CD14-positive monocyte (primary cell): ENCODE results near the gene NOX3. TPM values are rescaled to one million over a fixed set of nuclear protein-coding genes. Genes with fewer than 3 reads are reported as not detected.

Experiments
- DNase-seq, 3 donors: peaks; one replicate each; pipeline ENCODE4 v3.0.0-alpha.2; 2011 to 2022
- H2AFZ ChIP-seq: 2 replicates; pipeline ENCODE4 v1.6.0; 2012; ENCODE audit warnings: mild to moderate bottlenecking, low read depth, low read length, inconsistent platforms; ENCODE audit not compliant: insufficient read depth, poor library complexity, severe bottlenecking
- H3K27ac ChIP-seq, 2 donors: 1 replicate in 1 of 2; 2 replicates in 1 of 2; pipeline ENCODE4 v1.5.1; 2012 to 2013; ENCODE audit warnings: low read length in 2 of 2, control low read depth in 1 of 2, inconsistent platforms in 1 of 2, low read depth in 1 of 2, mild to moderate bottlenecking in 1 of 2
- H3K27me3 ChIP-seq, 2 donors: one replicate each; pipeline versions ENCODE4 v1.6.0 to v1.6.1; 2011 to 2013; ENCODE audit warnings: low read length in 2 of 2; ENCODE audit not compliant: control insufficient read depth in 2 of 2, insufficient read depth in 2 of 2
- H3K36me3 ChIP-seq, 2 donors: replicated peaks in 1 of 2; 1 replicate in 1 of 2; 2 replicates in 1 of 2; pipeline versions ENCODE4 v1.5.1 to v1.6.1; 2012 to 2013; ENCODE audit warnings: low read length in 2 of 2, control low read depth in 1 of 2, inconsistent platforms in 1 of 2, mild to moderate bottlenecking in 1 of 2; ENCODE audit not compliant: insufficient read depth in 2 of 2, control insufficient read depth in 1 of 2
- H3K4me1 ChIP-seq, 2 donors: 1 replicate in 1 of 2; 2 replicates in 1 of 2; pipeline versions ENCODE4 v1.5.1 to v1.6.1; 2012 to 2013; ENCODE audit warnings: low read length in 2 of 2, control low read depth in 1 of 2, inconsistent platforms in 1 of 2, mild to moderate bottlenecking in 1 of 2, moderate library complexity in 1 of 2; ENCODE audit not compliant: insufficient read depth in 2 of 2, control insufficient read depth in 1 of 2
- H3K4me2 ChIP-seq: replicated peaks from 2 replicates; pipeline ENCODE3; 2012; ENCODE audit warnings: low read length, moderate library complexity, mild to moderate bottlenecking; ENCODE audit not compliant: poor library complexity, severe bottlenecking; ENCODE audit errors: extremely low read depth
- H3K4me3 ChIP-seq, 3 experiments: fragments of 200-600 bp in 1 of 3; sonication (generic) in 1 of 3; replicated peaks in 1 of 3; 1 replicate in 2 of 3; 2 replicates in 1 of 3; pipeline ENCODE4 v1.5.1; 2011 to 2013; ENCODE audit warnings: low read length in 3 of 3, mild to moderate bottlenecking in 3 of 3, control low read depth in 2 of 3, low read depth in 2 of 3, inconsistent platforms in 1 of 3, moderate library complexity in 1 of 3
- H3K79me2 ChIP-seq: 2 replicates; pipeline ENCODE4 v1.6.0; 2012; ENCODE audit warnings: mild to moderate bottlenecking, control low read depth, inconsistent platforms, low read length, moderate library complexity; ENCODE audit not compliant: insufficient read depth
- H3K9ac ChIP-seq: 2 replicates; pipeline ENCODE4 v1.6.0; 2017; ENCODE audit warnings: low read length, mild to moderate bottlenecking; ENCODE audit not compliant: insufficient read depth, poor library complexity, severe bottlenecking
- H3K9me3 ChIP-seq, 2 donors: replicated peaks in 1 of 2; 1 replicate in 1 of 2; 2 replicates in 1 of 2; pipeline versions ENCODE4 v1.5.1 to v1.6.1; 2012 to 2013; ENCODE audit warnings: low read length in 2 of 2, control low read depth in 1 of 2; ENCODE audit not compliant: control insufficient read depth in 1 of 2, insufficient read depth in 1 of 2
- H4K20me1 ChIP-seq: 2 replicates; pipeline ENCODE4 v1.6.0; 2012; ENCODE audit warnings: mild to moderate bottlenecking, low read length, control low read depth, moderate library complexity; ENCODE audit not compliant: insufficient read depth
- H3K27ac Mint-ChIP-seq, 7 donors: one replicate each; pipeline ENCODE4 v1.8.0; 2020; ENCODE audit warnings: mild to moderate bottlenecking in 7 of 7, mixed read lengths in 7 of 7, moderate library complexity in 6 of 7, inconsistent platforms in 2 of 7
- H3K27me3 Mint-ChIP-seq, 3 donors: one replicate each; pipeline ENCODE4 v1.8.0; 2021 to 2022; ENCODE audit warnings: low read depth in 3 of 3, mild to moderate bottlenecking in 3 of 3, mixed read lengths in 3 of 3, moderate library complexity in 3 of 3, inconsistent platforms in 1 of 3
- H3K36me3 Mint-ChIP-seq, 2 donors: one replicate each; pipeline ENCODE4 v1.8.0; 2020; ENCODE audit warnings: mixed read lengths in 2 of 2, inconsistent platforms in 1 of 2, mild to moderate bottlenecking in 1 of 2
- H3K4me1 Mint-ChIP-seq: one replicate; pipeline ENCODE4 v1.8.0; 2020; ENCODE audit warnings: mild to moderate bottlenecking, mixed read lengths
- H3K4me3 Mint-ChIP-seq, 2 donors: one replicate each; pipeline ENCODE4 v1.8.0; 2020; ENCODE audit warnings: mild to moderate bottlenecking in 2 of 2, mixed read lengths in 2 of 2, moderate library complexity in 1 of 2
- H3K9me3 Mint-ChIP-seq, 7 donors: one replicate each; pipeline ENCODE4 v1.8.0; 2020 to 2022; ENCODE audit warnings: mixed read lengths in 7 of 7, mild to moderate bottlenecking in 6 of 7, moderate library complexity in 6 of 7, inconsistent platforms in 2 of 7
- WGBS: methylation state at CpG from one replicate; pipeline ENCODE4 v1.1.5; 2013; ENCODE audit warnings: missing lambda C conversion rate; ENCODE audit not compliant: insufficient coverage; 5-methylcytosine and 5-hydroxymethylcytosine counted together
- intact Hi-C, 2 donors: fragments of 100-400 bp; cut with micrococcal nuclease; formaldehyde crosslinking; loops; one replicate each; pipeline versions ENCODE4 v1.15.0 to v1.15.1; 2023
- polyA plus RNA-seq, 3 donors: library from polyadenylated mRNA; depleted of rRNA in 1 of 3; unstranded in 2 of 3; stranded (reverse) in 1 of 3; fragments of 300-500 nt in 2 of 3; fragments of >200 nt in 1 of 3; fragmentation: Illumina TruSeq in 2 of 3; gene quantifications; 1 replicate in 2 of 3; 2 replicates in 1 of 3; pipeline ENCODE4 v1.2.3, GENCODE V29; 2012 to 2021
- TF ChIP-seq, protein P1 (sequence below): fragments of 200-600 bp; IDR thresholded peaks from one replicate; pipeline ENCODE4 v1.8.0; 2022; ENCODE audit warnings: antibody characterized with exemption, mild to moderate bottlenecking

The NOX3 gene
- polyA plus RNA-seq, 3 donors, result not detected

DNA sequence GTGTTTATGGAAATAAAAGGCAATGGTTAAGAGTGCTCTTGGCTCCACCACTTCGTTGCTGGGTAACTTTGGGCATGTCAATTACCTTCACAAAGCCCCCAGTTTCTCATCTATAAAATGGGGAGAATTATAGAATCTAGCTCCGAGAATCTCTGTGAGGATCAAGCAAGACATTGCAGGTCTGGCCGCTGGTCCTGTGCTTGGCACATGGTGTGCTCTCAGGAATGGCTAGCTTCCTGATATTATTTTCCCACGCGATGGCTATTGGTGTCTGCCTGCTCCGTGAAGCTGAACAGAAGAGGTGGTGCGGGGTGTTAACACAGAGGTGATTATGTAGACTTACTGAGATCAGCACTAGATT is 57.0 kb downstream of the NOX3 start:
- Histone ChIP-seq H3K4me1 (peaks cover 0 to 4% of the 10 kb centered on the region in 2 donors), H3K4me2 (no peak overlapping the region), H3K4me3 (no peak overlapping the region), H3K27me3 (no peaks in the 10 kb centered on the region), H3K9me3 (no peaks in the 10 kb centered on the region), H2AFZ (no peak overlapping the region), H3K79me2 (no peaks in the 10 kb centered on the region), H3K36me3 (no peaks in the 10 kb centered on the region), H3K9ac (no peak overlapping the region), H3K27ac (no peak overlapping the region), H4K20me1 (no peaks in the 10 kb centered on the region)
- H3K4me3 Mint-ChIP-seq, result no peak overlapping the region
- peaks cover 0 to 2% (median 0%) of the 10 kb centered on the region in 7 donors for H3K9me3 Mint-ChIP-seq
- H3K4me1 Mint-ChIP-seq, result peaks cover 4% of the 10 kb centered on the region
- WGBS, result 100% methylated on average over 6 of the region's 7 CpGs
- no peaks in the 10 kb centered on the region for H3K36me3 Mint-ChIP-seq
- TF ChIP-seq, protein P1, sequence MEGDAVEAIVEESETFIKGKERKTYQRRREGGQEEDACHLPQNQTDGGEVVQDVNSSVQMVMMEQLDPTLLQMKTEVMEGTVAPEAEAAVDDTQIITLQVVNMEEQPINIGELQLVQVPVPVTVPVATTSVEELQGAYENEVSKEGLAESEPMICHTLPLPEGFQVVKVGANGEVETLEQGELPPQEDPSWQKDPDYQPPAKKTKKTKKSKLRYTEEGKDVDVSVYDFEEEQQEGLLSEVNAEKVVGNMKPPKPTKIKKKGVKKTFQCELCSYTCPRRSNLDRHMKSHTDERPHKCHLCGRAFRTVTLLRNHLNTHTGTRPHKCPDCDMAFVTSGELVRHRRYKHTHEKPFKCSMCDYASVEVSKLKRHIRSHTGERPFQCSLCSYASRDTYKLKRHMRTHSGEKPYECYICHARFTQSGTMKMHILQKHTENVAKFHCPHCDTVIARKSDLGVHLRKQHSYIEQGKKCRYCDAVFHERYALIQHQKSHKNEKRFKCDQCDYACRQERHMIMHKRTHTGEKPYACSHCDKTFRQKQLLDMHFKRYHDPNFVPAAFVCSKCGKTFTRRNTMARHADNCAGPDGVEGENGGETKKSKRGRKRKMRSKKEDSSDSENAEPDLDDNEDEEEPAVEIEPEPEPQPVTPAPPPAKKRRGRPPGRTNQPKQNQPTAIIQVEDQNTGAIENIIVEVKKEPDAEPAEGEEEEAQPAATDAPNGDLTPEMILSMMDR, result no peak
- intact Hi-C loops, result no loop called here
- peak overlapping the region in 2 of 7 donors; percentile 3 to 31 for H3K27ac Mint-ChIP-seq
- no peak for DNase-seq
- H3K27me3 Mint-ChIP-seq, result no peaks in the 10 kb centered on the region

DNA sequence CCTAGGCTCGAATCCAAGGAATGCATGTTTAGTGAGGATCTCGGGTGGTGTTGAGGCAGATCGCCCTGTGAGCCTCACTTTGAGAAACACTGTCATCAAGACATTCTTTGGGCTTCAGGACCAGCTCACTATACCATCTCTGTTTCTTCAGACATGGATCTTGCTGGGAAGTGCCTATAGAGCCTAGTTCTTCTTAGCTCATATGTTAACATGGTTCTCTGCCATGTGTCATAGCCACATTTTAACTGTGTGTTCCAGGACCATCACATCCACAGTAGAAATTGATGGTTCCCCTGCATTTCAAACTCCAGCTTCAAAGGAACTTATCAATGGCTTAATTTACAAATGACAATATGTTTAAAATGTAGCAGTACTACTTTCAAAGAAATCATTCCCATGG is 57.4 kb downstream of the NOX3 start:
- Histone ChIP-seq H3K27me3 (no peaks in the 10 kb centered on the region), H3K9me3 (no peaks in the 10 kb centered on the region), H4K20me1 (no peaks in the 10 kb centered on the region), H3K4me3 (no peak overlapping the region), H3K9ac (no peak overlapping the region), H2AFZ (no peak overlapping the region), H3K4me1 (peaks cover 0 to 4% of the 10 kb centered on the region in 2 donors), H3K79me2 (no peaks in the 10 kb centered on the region), H3K36me3 (no peaks in the 10 kb centered on the region), H3K27ac (no peak overlapping the region), H3K4me2 (no peak overlapping the region)
- 94% methylated on average over 3 of the region's 3 CpGs for WGBS
- Mint-ChIP-seq H3K9me3 (peaks cover 0 to 2% (median 0%) of the 10 kb centered on the region in 7 donors), H3K4me3 (no peak overlapping the region), H3K27ac (no peak overlapping the region), H3K36me3 (no peaks in the 10 kb centered on the region), H3K4me1 (peaks cover 4% of the 10 kb centered on the region), H3K27me3 (no peaks in the 10 kb centered on the region)
- intact Hi-C loops, result no loop called here
- TF ChIP-seq, protein P1, result no peak
- no peak for DNase-seq
